Measurements from ENCODE around the gene ATG9A.

Gene ATG9A

GRCh38 chr2:219253753-219254589 is 24.5 kb upstream of the ATG9A start, which contains the start of gene TUBA4A:
Gene TUBA4A (minus strand): TSS chr2:219253918. CDS start chr2:219253858, 60 bp downstream.
- TF ChIP-seq EZH2 (optimal IDR thresholded peaks at IDR 0.05; ENCODE audit: low read depth, low read length) (no peak), CTCF (IDR thresholded peaks at IDR 0.05; ENCODE audit: low read length) (no peak), EZH2phosphoT487 (IDR thresholded peaks at IDR 0.05; ENCODE audit: low read length) (no peak)
- Histone ChIP-seq H3K79me2 (ENCODE audit: low read length) (peaks cover 48% of the 10 kb centered on the region), H3K9me2 (replicated peaks; ENCODE audit: insufficient read depth, low read length) (no peaks in the 10 kb centered on the region), H2AFZ (ENCODE audit: low read length) (peak within 1 kb of the TSS; percentile 88), H3K4me3 (ENCODE audit: low read length) (peak within 1 kb of the TSS; percentile 78), H3F3A (ENCODE audit: insufficient read depth, low read length) (peaks cover 30% of the 10 kb centered on the region), H3K4me1 (ENCODE audit: low read length) (peaks cover 31% of the 10 kb centered on the region), H4K20me1 (ENCODE audit: insufficient read depth, low read length) (no peaks in the 10 kb centered on the region), H3K27ac (ENCODE audit: low read length) (peak within 1 kb of the TSS; percentile 73), H3K36me3 (replicated peaks; ENCODE audit: insufficient read depth, low read length) (0 out of 2 replicates have a peak, but pooled peaks cover 6% of the 10 kb centered on the region), H3K4me2 (ENCODE audit: low read depth, low read length) (peak within 1 kb of the TSS; percentile 99), H3K27me3 (replicated peaks; ENCODE audit: insufficient read depth, low read length) (no peaks in the 10 kb centered on the region), H3K9me3 (replicated peaks; ENCODE audit: insufficient read depth, low read length) (no peaks in the 10 kb centered on the region), H3K9ac (ENCODE audit: low read length) (peak within 1 kb of the TSS; percentile 88)
- peak; percentile 92 for DNase-seq

GRCh38 chr2:219252900-219253752 is 23.7 kb upstream of the ATG9A start, which contains the start of gene TUBA4B:
Gene TUBA4B (plus strand): TSS chr2:219253243. CDS start chr2:219253408, 165 bp downstream.
- Histone ChIP-seq H3F3A (ENCODE audit: insufficient read depth, low read length) (peaks cover 38% of the 10 kb centered on the region), H3K36me3 (replicated peaks; ENCODE audit: insufficient read depth, low read length) (0 out of 2 replicates have a peak, but pooled peaks cover 6% of the 10 kb centered on the region), H3K27ac (ENCODE audit: low read length) (peak within 1 kb of the TSS; percentile 73), H3K27me3 (replicated peaks; ENCODE audit: insufficient read depth, low read length) (no peaks in the 10 kb centered on the region), H3K79me2 (ENCODE audit: low read length) (peaks cover 51% of the 10 kb centered on the region), H2AFZ (ENCODE audit: low read length) (peak within 1 kb of the TSS; percentile 88), H3K9ac (ENCODE audit: low read length) (peak within 1 kb of the TSS; percentile 88), H3K9me2 (replicated peaks; ENCODE audit: insufficient read depth, low read length) (no peaks in the 10 kb centered on the region), H3K4me2 (ENCODE audit: low read depth, low read length) (peak within 1 kb of the TSS; percentile 99), H3K4me3 (ENCODE audit: low read length) (peak within 1 kb of the TSS; percentile 78), H3K4me1 (ENCODE audit: low read length) (peaks cover 39% of the 10 kb centered on the region), H4K20me1 (ENCODE audit: insufficient read depth, low read length) (no peaks in the 10 kb centered on the region), H3K9me3 (replicated peaks; ENCODE audit: insufficient read depth, low read length) (no peaks in the 10 kb centered on the region)
- peak; percentile 53 for DNase-seq
- TF ChIP-seq EZH2 (optimal IDR thresholded peaks at IDR 0.05; ENCODE audit: low read depth, low read length), result no peak
- TF ChIP-seq CTCF (IDR thresholded peaks at IDR 0.05; ENCODE audit: low read length), result no peak
- TF ChIP-seq EZH2phosphoT487 (IDR thresholded peaks at IDR 0.05; ENCODE audit: low read length), result no peak

GRCh38 chr2:219252570-219252899 is 23.1 kb upstream of the ATG9A start:
- no peak for DNase-seq

More at GRCh38 chr2:219252570-219252899, 23.1 kb upstream of the ATG9A start:
- peak overlapping the region; percentile 88 for H3K9ac ChIP-seq (ENCODE audit: low read length)
- peak overlapping the region; percentile 73 for H3K27ac ChIP-seq (ENCODE audit: low read length)
- peak overlapping the region; percentile 78 for H3K4me3 ChIP-seq (ENCODE audit: low read length)
- H3F3A ChIP-seq (ENCODE audit: insufficient read depth, low read length), result peaks cover 43% of the 10 kb centered on the region
- H2AFZ ChIP-seq (ENCODE audit: low read length), result peak overlapping the region; percentile 39; the same call in 1 of the 2 replicates
- H3K9me3 ChIP-seq (replicated peaks; ENCODE audit: insufficient read depth, low read length), result no peaks in the 10 kb centered on the region
- TF ChIP-seq EZH2phosphoT487 (IDR thresholded peaks at IDR 0.05; ENCODE audit: low read length), result no peak
- no peak for TF ChIP-seq CTCF (IDR thresholded peaks at IDR 0.05; ENCODE audit: low read length)
- no peak for TF ChIP-seq EZH2 (optimal IDR thresholded peaks at IDR 0.05; ENCODE audit: low read depth, low read length)
- H3K4me1 ChIP-seq (ENCODE audit: low read length), result peaks cover 45% of the 10 kb centered on the region
- peaks cover 52% of the 10 kb centered on the region for H3K79me2 ChIP-seq (ENCODE audit: low read length)
- H3K27me3 ChIP-seq (replicated peaks; ENCODE audit: insufficient read depth, low read length), result no peaks in the 10 kb centered on the region
- H3K9me2 ChIP-seq (replicated peaks; ENCODE audit: insufficient read depth, low read length), result no peaks in the 10 kb centered on the region
- peak overlapping the region; percentile 99 for H3K4me2 ChIP-seq (ENCODE audit: low read depth, low read length)
- H4K20me1 ChIP-seq (ENCODE audit: insufficient read depth, low read length), result no peaks in the 10 kb centered on the region
- 0 out of 2 replicates have a peak, but pooled peaks cover 6% of the 10 kb centered on the region for H3K36me3 ChIP-seq (replicated peaks; ENCODE audit: insufficient read depth, low read length)

Data from MM.1S (cell line).